Spleen (tissue), 7 donors: Measurements from ENCODE around the gene DNAJC27.
A peak's percentile ranks its signal among the peaks of the same experiment; 100 is the strongest.

ENCODE experiments used
- POLR2AphosphoS5 ChIP-seq, 3 donors: sonication (generic); formaldehyde crosslinking; IDR thresholded peaks; one replicate each; pipeline ENCODE4 v1.5.1; 2017; ENCODE audit warnings: antibody characterized with exemption in 3 of 3
- TF ChIP-seq, protein P1 (sequence below), 11 experiments: fragments of 200-600 bp in 7 of 11; fragments of 450-650 bp in 4 of 11; sonication (generic) in 4 of 11; IDR thresholded peaks in 8 of 11; conservative IDR thresholded peaks in 3 of 11; 1 replicate in 7 of 11; 2 replicates in 4 of 11; pipeline versions ENCODE4 v1.4.0 to v1.8.0; 2016 to 2021; ENCODE audit warnings: antibody characterized with exemption in 11 of 11, inconsistent platforms in 4 of 11, mild to moderate bottlenecking in 1 of 11
- donor health status: DM: no; HTN: no; CAD: no; lungs with moderate emphysema.
- donor health status: DM: no; HTN: no; CAD: no.
- donor health status: DM: no; HTN: no; CAD: no.

DNA sequence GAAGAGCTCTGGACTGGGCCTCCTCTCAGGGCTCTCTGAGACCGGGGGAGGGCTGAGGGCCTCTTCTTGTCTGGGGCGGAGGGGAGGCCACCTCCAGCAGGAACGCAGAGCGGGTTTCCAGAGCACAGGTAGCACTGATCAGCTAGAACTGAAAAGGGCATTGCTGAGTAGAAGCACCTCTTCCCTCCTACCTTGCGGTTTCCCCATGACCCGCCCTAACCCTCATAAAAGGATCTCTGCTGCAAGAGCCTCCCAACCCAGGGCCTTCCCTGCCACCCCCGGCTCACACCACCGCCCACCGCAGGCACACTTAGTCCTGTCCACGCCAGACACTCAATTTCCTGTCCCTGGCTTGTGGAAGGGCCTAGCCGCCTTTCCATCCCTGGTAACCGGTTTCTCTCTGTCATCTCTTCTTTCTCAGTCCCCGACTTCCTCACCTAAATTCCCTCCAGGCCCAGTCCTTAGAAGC is 52.7 kb downstream of the DNAJC27 start:
- TF ChIP-seq, protein P1, sequence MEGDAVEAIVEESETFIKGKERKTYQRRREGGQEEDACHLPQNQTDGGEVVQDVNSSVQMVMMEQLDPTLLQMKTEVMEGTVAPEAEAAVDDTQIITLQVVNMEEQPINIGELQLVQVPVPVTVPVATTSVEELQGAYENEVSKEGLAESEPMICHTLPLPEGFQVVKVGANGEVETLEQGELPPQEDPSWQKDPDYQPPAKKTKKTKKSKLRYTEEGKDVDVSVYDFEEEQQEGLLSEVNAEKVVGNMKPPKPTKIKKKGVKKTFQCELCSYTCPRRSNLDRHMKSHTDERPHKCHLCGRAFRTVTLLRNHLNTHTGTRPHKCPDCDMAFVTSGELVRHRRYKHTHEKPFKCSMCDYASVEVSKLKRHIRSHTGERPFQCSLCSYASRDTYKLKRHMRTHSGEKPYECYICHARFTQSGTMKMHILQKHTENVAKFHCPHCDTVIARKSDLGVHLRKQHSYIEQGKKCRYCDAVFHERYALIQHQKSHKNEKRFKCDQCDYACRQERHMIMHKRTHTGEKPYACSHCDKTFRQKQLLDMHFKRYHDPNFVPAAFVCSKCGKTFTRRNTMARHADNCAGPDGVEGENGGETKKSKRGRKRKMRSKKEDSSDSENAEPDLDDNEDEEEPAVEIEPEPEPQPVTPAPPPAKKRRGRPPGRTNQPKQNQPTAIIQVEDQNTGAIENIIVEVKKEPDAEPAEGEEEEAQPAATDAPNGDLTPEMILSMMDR (IDR thresholded peaks at IDR 0.05 in 8 of 11, conservative IDR thresholded peaks at IDR 0.05 in 3 of 11), result no peak
- peak in 1 of 3 donors; percentile 56 for TF ChIP-seq POLR2AphosphoS5 (IDR thresholded peaks at IDR 0.05)
